Left ventricle myocardium inferior (tissue), 1 donor: ENCODE results near the gene STEAP2. TPM values are rescaled to one million over a fixed set of nuclear protein-coding genes. Genes with fewer than 3 reads are reported as not detected.

Experiments
- DNase-seq: peaks from one replicate; pipeline ENCODE4 v3.0.0-alpha.2; 2020
- H3K27ac ChIP-seq: fragments of 200-600 bp; replicated peaks from 2 replicates; pipeline ENCODE4 v1.8.0; 2021
- H3K27me3 ChIP-seq: fragments of 200-600 bp; 2 replicates; pipeline ENCODE4 v1.8.0; 2021; ENCODE audit warnings: low read depth
- H3K36me3 ChIP-seq: fragments of 200-600 bp; 2 replicates; pipeline ENCODE4 v1.8.0; 2021
- H3K4me1 ChIP-seq: fragments of 200-600 bp; 2 replicates; pipeline ENCODE4 v1.8.0; 2021
- H3K4me3 ChIP-seq: fragments of 200-600 bp; 2 replicates; pipeline ENCODE4 v1.8.0; 2021; ENCODE audit warnings: mild to moderate bottlenecking, moderate library complexity
- H3K9me3 ChIP-seq: fragments of 200-600 bp; replicated peaks from 2 replicates; pipeline ENCODE4 v1.8.0; 2021
- intact Hi-C: fragments of 100-400 bp; cut with micrococcal nuclease; formaldehyde crosslinking; loops from one replicate; pipeline ENCODE4 v1.11.0; 2022
- total RNA-seq: library from RNA; stranded (reverse); fragmentation: NEBNext Ultra II Directional; extraction: Animal tissue kit (Norgen Biotek cat#: 25700); gene quantifications from one replicate; pipeline ENCODE4 v1.2.1, GENCODE V29; 2021
- TF ChIP-seq, protein P1 (sequence below): fragments of 200-600 bp; IDR thresholded peaks from 2 replicates; pipeline ENCODE4 v1.8.0; 2021; ENCODE audit warnings: antibody characterized with exemption, mild to moderate bottlenecking, borderline replicate concordance
- donor health status: DM: no; HTN: yes; CAD: no; lungs with severe emphysema.

The STEAP2 gene
- total RNA-seq, 1 donor from 2014 or later: 6.1 TPM

GRCh38 chr7:90270431-90271178 lies 59.1 kb downstream of the STEAP2 start:
- DNase-seq: no peak
- intact Hi-C loops: no loop called here
- H3K36me3 ChIP-seq: no peaks in the 10 kb centered on the region
- H3K4me3 ChIP-seq: no peak overlapping the region
- no peaks in the 10 kb centered on the region for H3K27me3 ChIP-seq
- TF ChIP-seq, protein P1, sequence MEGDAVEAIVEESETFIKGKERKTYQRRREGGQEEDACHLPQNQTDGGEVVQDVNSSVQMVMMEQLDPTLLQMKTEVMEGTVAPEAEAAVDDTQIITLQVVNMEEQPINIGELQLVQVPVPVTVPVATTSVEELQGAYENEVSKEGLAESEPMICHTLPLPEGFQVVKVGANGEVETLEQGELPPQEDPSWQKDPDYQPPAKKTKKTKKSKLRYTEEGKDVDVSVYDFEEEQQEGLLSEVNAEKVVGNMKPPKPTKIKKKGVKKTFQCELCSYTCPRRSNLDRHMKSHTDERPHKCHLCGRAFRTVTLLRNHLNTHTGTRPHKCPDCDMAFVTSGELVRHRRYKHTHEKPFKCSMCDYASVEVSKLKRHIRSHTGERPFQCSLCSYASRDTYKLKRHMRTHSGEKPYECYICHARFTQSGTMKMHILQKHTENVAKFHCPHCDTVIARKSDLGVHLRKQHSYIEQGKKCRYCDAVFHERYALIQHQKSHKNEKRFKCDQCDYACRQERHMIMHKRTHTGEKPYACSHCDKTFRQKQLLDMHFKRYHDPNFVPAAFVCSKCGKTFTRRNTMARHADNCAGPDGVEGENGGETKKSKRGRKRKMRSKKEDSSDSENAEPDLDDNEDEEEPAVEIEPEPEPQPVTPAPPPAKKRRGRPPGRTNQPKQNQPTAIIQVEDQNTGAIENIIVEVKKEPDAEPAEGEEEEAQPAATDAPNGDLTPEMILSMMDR: no peak
- H3K27ac ChIP-seq: no peak overlapping the region
- H3K4me1 ChIP-seq: no peaks in the 10 kb centered on the region
- no peaks in the 10 kb centered on the region for H3K9me3 ChIP-seq

DNA sequence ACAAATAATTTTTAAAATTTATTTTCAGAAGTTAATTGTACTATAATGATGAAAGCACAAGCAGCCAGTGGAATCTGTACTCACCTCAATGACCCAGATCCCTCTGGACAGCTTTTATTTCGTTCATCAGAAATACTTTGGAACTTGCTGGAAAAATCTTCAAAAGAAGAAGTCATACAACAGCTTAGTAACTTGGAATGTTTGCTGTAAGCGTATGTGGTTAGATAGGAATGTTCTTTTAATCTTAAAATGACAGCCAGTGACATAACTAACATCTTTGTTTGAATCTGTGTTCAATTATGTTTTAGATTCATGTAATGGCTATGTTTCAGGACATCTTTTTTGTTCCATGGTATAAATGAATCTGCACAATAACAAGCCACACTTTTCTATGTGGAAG lies 60.2 kb downstream of the STEAP2 start:
- no peaks in the 10 kb centered on the region for H3K4me1 ChIP-seq
- intact Hi-C loops: no loop called here
- TF ChIP-seq, protein P1: no peak
- H3K27me3 ChIP-seq: no peaks in the 10 kb centered on the region
- no peak overlapping the region for H3K4me3 ChIP-seq
- H3K27ac ChIP-seq: no peak overlapping the region
- no peaks in the 10 kb centered on the region for H3K9me3 ChIP-seq
- DNase-seq: no peak
- H3K36me3 ChIP-seq: no peaks in the 10 kb centered on the region

GRCh38 chr7:90272242-90272641 lies 60.7 kb downstream of the STEAP2 start:
- Histone ChIP-seq H3K27me3 (no peaks in the 10 kb centered on the region), H3K4me3 (no peak overlapping the region), H3K4me1 (no peaks in the 10 kb centered on the region), H3K27ac (no peak overlapping the region), H3K36me3 (no peaks in the 10 kb centered on the region), H3K9me3 (no peaks in the 10 kb centered on the region)
- no peak for DNase-seq
- TF ChIP-seq, protein P1: no peak
- intact Hi-C loops: no loop called here

DNA sequence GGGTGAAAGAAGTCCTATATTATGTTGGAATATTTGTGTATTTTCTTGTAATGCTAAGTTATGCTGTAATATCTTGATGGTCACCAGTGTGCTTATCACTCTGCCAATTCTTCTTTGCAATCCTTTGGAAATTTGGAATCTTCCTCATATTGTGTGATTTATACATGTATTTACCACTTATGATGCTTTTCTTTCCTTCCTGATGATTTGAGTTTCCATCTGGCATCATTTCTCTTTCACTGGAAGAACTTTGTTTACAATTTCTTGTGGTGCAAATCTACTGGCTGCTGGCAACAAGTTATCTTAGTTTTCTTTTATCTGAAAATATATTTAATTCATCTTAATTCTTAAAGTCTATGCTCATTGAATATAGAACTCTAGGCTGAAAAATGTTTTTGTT lies 62.6 kb downstream of the STEAP2 start:
- intact Hi-C loops: no loop called here
- Histone ChIP-seq H3K4me3 (no peak overlapping the region), H3K4me1 (no peaks in the 10 kb centered on the region), H3K9me3 (no peaks in the 10 kb centered on the region), H3K36me3 (no peaks in the 10 kb centered on the region), H3K27me3 (no peaks in the 10 kb centered on the region), H3K27ac (no peak overlapping the region)
- TF ChIP-seq, protein P1: no peak
- DNase-seq: no peak

DNA sequence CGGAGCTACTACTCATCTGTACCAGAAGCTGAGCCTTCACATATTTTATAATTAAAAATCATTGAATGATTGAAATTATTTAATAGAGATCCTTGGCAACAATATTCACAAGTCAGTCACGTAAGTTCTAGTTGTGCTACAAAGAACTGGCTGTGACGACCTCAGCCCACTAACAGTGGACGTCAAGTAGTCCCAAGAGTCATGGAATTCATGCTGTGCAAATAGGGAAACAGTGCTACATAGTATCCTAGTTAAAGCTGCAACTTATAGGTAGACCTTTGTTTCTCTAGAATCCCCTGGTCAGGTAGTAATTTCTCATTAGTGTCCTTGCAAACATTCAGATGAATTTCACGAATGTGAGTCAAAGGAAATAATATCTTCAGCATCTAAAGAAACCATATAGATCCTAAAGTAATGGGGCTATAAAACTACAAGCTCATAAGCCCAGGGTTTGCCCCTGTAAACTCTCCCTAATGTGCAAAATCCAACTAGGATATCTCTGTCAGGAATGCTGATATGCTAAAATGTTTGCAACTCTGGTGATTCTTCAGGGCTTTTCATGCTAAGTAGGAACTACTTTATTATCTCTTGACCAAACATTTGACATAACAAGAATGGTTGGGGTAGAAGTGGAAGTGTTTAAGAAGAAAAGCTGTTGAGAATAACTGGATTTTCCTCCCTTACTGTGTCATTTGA lies 64.6 kb downstream of the STEAP2 start:
- no peaks in the 10 kb centered on the region for H3K4me1 ChIP-seq
- DNase-seq: no peak
- peaks cover 5% of the 10 kb centered on the region for H3K36me3 ChIP-seq
- TF ChIP-seq, protein P1: no peak
- intact Hi-C loops: no loop called here
- H3K4me3 ChIP-seq: no peak overlapping the region
- no peaks in the 10 kb centered on the region for H3K27me3 ChIP-seq
- H3K9me3 ChIP-seq: no peaks in the 10 kb centered on the region
- no peak overlapping the region for H3K27ac ChIP-seq

Other genes with a start within 250 kb of the STEAP2 start
- gene STEAP1, start 57.3 kb upstream of the STEAP2 start, total RNA-seq: 1.2 TPM
- 3.8 TPM for gene CFAP69, start 33.4 kb downstream of the STEAP2 start, total RNA-seq
- not detected for gene FAM237B, start 109.6 kb downstream of the STEAP2 start, total RNA-seq
- gene GTPBP10, start 135.0 kb downstream of the STEAP2 start, total RNA-seq: 24.2 TPM
- gene CLDN12, start 191.7 kb downstream of the STEAP2 start, total RNA-seq: 40.3 TPM